GM19328 (cell line): Measurements from ENCODE around the gene SKIDA1.
"Not testable (repeated sequence)": the region's sequence is repeated elsewhere in the genome, so short reads cannot be mapped to it uniquely, and the experiment has no call there.

Experiments used
- ATAC-seq: cut with Tn5 transposase; IDR thresholded peaks from one replicate; pipeline ENCODE4 v1.9.1; 2021; ENCODE audit warnings: mild to moderate bottlenecking, moderate library complexity; ENCODE audit not compliant: unreplicated experiment

The SKIDA1 gene

GRCh38 chr10:21525367-21526187 lies at the start of gene SKIDA1:
TSS of gene SKIDA1 (minus strand) at chr10:21525682. CDS start at chr10:21517822, 7,860 bp downstream.
- ATAC-seq: no peak

GRCh38 chr10:21574514-21574913 lies 49.0 kb upstream of the SKIDA1 start:
- not testable (repeated sequence) for ATAC-seq

DNA sequence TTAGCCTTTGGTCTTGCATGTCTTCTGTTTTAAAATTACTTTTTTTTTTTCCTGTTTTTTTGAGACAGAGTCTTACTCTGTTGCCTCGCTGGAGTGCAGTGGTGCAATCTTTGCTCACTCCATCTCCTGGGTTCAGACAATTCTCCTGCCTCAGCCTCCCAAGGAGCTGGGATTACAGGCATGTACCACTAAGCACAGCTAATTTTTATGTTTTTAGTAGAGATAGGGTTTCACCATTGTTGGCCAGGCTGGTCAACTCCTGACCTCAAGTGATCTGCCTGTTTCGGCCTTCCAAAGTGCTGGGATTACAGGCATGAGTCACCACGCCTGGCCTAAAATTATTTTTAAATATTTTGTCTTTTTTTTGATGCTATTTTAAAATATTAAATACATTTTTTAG lies 47.1 kb upstream of the SKIDA1 start:
- no peak for ATAC-seq

DNA sequence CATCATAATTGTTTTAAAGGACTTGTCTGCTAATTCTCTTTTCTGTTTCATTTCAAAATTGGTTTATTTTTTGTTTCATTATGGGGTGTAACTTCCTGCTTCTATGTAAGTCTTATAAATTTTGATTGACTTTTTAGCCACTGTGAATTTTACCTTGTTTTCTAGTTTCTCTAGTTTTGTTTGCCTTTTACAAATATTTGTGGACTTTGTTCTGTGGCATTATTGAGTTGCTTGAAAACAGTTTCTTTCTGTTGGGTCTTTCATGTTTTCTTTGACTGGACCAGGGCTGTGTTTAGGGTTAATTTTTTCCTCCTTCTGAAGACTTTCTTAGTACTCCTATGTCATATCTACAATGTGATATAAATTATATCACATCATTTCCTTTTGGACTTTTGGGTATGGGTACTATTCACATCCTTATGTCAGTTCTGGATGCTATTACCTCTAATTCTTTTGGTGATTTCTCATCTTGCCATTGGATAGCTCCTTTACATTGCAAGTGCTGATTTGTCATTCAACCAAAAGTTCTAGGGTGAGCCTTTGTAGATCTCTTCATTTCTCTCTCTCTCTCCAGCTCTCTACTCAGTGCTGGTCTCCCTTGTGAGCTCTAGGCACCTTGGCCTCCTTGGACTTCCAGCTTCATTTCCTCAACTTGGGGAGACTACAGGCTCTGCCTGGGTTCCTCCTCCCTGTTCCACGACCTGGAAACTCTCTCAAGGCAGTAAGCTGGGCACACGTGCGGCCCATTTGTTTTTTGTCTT lies 45.5 kb upstream of the SKIDA1 start:
- no peak for ATAC-seq

- not testable (repeated sequence) for ATAC-seq
Measured at GRCh38 chr10:21558984-21559383, 33.5 kb upstream of the SKIDA1 start.

GRCh38 chr10:21556527-21556926 lies 31.0 kb upstream of the SKIDA1 start:
- ATAC-seq: no peak

- ATAC-seq: no peak
Measured at GRCh38 chr10:21552638-21553037, 27.2 kb upstream of the SKIDA1 start.

DNA sequence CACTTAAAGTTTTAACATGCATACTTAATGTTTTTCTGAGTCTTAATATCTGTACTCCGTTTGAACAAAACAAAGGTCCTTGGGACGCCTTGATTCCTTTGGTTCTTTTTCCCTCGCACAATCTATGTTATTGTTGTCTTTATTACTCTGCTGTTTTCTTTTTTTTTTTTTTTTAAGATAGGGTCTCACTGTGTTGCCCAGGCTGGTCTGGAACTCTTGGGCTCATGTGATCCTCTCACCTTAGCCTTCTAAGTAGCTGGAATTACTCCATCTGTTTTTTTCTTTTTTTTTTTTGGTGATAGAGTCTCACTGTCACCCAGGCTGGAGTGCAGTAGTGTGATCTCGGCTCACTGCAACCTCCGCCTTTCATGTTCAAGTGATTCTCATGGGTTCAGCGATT lies 21.8 kb upstream of the SKIDA1 start:
- ATAC-seq: no peak

DNA sequence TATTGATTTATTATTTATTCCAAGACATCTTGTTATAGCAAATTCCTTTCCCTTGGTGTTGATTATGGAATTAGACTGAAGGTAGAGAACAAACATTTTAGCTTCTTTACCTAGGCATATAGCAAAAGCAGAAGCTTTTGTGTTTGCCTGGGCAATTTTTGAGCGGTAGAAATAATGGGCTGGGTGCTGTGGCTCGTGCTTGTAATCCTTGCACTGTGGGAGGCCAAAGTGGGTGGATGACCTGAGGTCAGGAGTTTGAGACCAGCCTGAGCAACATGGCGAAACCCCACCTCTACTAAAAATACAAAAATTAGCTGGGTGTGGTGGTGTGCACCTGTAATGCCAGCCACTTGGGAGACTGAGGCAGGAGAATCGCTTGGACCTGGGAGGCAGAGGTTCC lies 15.2 kb upstream of the SKIDA1 start:
- ATAC-seq: not testable (repeated sequence)

GRCh38 chr10:21536874-21537273 lies 11.4 kb upstream of the SKIDA1 start:
- no peak for ATAC-seq

- not testable (repeated sequence) for ATAC-seq
Measured at GRCh38 chr10:21535976-21536375, 10.5 kb upstream of the SKIDA1 start.

DNA sequence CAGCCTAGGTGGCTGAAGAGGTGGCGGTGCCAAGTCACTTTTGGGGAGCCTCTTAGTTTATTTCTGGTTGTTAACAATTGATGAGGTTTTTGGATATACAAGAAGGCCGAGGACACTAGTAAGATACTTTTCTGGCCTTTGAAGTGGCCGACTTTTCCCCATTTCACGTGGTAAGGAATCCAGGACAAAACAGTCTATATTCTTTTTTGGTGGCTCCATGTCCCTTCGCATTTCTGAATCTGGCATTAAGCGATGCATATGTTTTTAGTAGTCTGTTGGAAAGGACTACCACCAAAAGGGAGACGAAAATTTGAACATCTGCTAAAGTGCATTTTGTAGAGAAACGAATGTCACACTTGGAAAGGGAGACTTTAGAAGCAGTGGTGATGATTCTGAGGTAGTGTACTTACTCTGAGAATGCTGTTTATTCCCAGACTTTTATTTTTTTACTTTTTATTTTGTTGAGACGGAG lies 10.0 kb upstream of the SKIDA1 start:
- no peak for ATAC-seq

DNA sequence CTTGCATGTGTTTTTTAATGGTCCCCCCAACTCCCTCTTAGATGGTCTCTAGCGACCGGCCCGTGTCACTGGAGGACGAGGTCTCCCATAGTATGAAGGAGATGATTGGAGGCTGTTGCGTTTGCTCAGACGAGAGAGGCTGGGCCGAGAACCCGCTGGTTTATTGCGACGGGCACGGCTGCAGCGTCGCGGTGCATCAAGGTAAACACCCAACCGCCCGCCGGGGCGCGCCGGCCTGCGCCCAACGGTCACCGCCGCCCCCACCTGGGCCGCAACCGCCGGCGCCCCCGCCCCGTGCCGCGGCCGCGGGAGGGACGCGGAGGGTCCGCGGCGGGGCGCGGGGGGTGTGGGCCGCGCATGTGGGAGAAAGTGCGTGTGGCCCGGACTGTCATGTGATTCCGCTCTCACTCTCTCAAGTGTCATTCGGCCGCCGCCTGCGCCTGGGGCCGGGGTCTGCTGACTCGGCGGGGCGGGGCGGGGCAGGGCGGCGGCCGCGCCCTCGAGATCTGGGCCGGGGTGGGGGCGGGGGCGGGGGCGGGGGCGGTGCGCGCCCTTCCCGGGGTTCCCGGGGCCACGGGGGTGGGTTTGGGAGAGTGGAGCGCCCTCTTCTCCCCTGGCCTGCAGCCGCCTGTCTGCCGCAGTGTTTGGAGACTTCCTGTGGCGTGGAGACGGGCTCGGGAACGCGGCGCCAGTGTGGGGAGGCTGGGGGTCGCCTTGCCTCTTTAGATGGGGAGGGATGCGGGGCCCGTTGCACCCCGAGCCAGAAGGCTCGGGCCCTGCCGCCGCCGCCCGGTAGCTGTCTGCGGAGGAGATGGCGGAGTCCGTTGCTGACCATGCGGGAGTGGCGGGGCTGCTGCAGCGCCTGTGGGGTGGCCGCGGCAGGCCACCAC lies 9.4 kb upstream of the SKIDA1 start:
- no peak for ATAC-seq

GRCh38 chr10:21534280-21534586 lies 8.8 kb upstream of the SKIDA1 start:
- ATAC-seq: no peak

DNA sequence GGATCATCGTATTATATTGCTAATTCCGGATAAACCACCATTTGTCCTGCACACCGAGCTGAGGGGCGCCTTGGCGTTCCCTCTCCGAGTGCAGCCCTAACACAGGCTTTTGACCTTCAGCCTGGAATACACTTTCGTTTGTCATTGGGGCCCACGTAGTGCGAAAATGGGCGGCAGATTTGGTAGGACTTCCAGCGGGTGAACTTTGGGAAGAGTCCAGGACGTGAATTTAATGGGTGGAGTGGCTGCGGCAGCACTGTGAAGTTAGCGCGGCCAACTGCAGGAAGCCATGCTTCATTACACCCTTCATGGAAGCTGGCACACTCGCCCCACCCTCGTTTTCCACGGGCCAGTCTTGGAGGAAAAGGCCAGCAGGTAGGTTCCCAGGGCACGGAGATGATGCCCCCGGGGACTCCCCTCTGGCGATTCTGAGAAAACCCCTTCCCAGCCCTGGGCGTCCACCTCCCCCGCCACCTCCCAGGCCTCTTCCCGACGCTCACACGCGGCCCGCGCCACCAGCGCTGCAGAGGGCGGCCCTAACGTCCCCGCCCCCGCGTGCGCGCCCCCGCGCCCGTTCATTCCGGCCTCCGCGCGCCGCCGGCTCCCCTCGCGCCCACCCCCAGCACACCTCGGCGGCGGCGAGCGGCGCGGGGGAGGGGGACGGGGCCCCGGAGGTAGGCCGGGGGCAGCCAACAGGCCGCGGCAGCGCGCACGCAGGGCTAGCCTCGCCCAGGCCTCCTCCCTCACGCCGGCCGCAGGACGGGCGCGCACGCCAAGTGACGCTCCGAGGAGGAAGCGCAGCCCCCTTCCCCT lies 8.2 kb upstream of the SKIDA1 start, which contains the start of gene MLLT10:
MLLT10 (plus strand) TSS at position 766 of the 813 bp plus-strand sequence. CDS start 413 bp downstream, outside the sequence.
- ATAC-seq: peak; percentile 83

- no peak for ATAC-seq
Measured at GRCh38 chr10:21532694-21533466, 7.4 kb upstream of the SKIDA1 start.

DNA sequence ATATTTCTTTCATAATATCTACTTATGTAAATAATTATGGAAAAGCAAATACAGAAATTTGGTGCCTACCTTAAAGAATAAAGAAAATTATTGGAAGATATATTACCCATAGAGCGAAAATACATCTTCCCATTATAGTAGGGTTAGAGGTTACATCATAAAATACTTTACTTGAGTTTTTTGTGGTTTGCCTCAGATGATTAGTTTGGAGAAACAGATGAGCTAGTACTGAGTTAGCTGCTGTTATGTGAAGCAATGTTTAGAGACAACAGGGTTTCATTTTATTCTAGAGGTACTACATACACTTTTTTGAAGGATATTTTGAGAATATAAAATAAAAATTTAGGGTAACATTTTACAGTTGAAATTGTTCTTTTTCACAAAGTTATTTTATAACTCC lies 5.7 kb upstream of the SKIDA1 start:
- no peak for ATAC-seq

- ATAC-seq: no peak
Measured at GRCh38 chr10:21530641-21531040, 5.2 kb upstream of the SKIDA1 start.

- ATAC-seq: no peak
Measured at GRCh38 chr10:21530168-21530567, 4.7 kb upstream of the SKIDA1 start.
